Astrocyte of the cerebellum (primary cell): ENCODE data around the gene ANKRD34C.

ENCODE experiments used
- DNase-seq: peaks from one replicate; pipeline ENCODE4 v3.0.0-alpha.2; 2011; ENCODE audit warnings: low read depth
- H3K4me3 ChIP-seq: 2 replicates; pipeline ENCODE4 v1.5.1; 2011; ENCODE audit warnings: mild to moderate bottlenecking, low read depth, low read length, moderate library complexity
- CTCF ChIP-seq: IDR thresholded peaks from 2 replicates; pipeline ENCODE4 v1.5.1; 2012; ENCODE audit warnings: low read length, low read depth, moderate library complexity, mild to moderate bottlenecking; ENCODE audit errors: missing control alignments
- in situ Hi-C: cut with HindIII; loops from 2 replicates; pipeline ENCODE4 v1.10.0; 2017; ENCODE audit warnings: low sequenced_read_pairs

ANKRD34C gene

GRCh38 chr15:79282371-79283251 lies at the start of gene ANKRD34C:
Gene ANKRD34C (plus strand): TSS chr15:79282722. CDS start chr15:79293285, 10,563 bp downstream.
- in situ Hi-C loops: no loop called here
- no peak for DNase-seq
- H3K4me3 ChIP-seq: no peak within 1 kb of the TSS
- TF ChIP-seq CTCF: no peak

- no peak overlapping the region for H3K4me3 ChIP-seq
- DNase-seq: no peak
- no peak for TF ChIP-seq CTCF
- in situ Hi-C loops: no loop called here
These were observed 49.3 kb upstream of the ANKRD34C start for GRCh38 chr15:79233236-79233635.

GRCh38 chr15:79240036-79240435 lies 42.5 kb upstream of the ANKRD34C start:
- DNase-seq: no peak
- in situ Hi-C loops: no loop called here
- H3K4me3 ChIP-seq: no peak overlapping the region
- no peak for TF ChIP-seq CTCF

GRCh38 chr15:79243723-79244122 lies 38.8 kb upstream of the ANKRD34C start:
- H3K4me3 ChIP-seq: no peak overlapping the region
- no peak for DNase-seq
- in situ Hi-C loops: no loop called here
- no peak for TF ChIP-seq CTCF

DNA sequence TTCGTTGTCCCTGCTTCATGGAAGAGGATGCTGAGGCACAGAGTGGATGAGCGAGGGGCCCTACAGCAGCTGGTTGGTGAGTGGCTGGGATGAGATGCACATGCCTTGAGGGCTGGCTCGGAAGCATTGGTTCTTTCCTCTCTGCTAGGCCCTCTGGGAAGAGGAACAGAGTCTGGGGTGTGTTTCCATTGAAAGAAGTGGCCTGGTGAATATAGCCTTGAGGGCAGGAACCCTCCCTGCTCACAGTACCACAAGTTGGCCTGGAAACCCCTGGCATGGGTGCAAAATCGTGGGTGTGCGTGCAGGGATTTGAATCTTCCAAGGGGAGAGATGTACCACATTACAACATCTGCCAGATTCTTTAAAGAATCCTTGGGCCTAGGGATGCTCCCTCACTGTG lies 37.6 kb upstream of the ANKRD34C start:
- TF ChIP-seq CTCF: no peak
- no peak for DNase-seq
- H3K4me3 ChIP-seq: no peak overlapping the region
- in situ Hi-C loops: no loop called here

GRCh38 chr15:79248183-79248582 lies 34.3 kb upstream of the ANKRD34C start:
- no peak for TF ChIP-seq CTCF
- no peak overlapping the region for H3K4me3 ChIP-seq
- DNase-seq: no peak
- in situ Hi-C loops: no loop called here
